WTC11 (cell line): ENCODE data around the gene IGFL1. TPM values are rescaled to one million over a fixed set of nuclear protein-coding genes. Genes with fewer than 3 reads are reported as not detected.

Experiments used
- ARID4B ChIP-seq: sonication (generic); formaldehyde crosslinking; IDR thresholded peaks from 2 replicates; pipeline ENCODE4 v1.8.0; 2023; ENCODE audit warnings: missing genetic modification reagents, mild to moderate bottlenecking, borderline replicate concordance
- CBFB ChIP-seq: sonication (generic); formaldehyde crosslinking; IDR thresholded peaks from 2 replicates; pipeline ENCODE4 v1.8.1; 2022; ENCODE audit warnings: mild to moderate bottlenecking, low read depth, missing genetic modification reagents
- ETV6 ChIP-seq: sonication (generic); formaldehyde crosslinking; IDR thresholded peaks from 2 replicates; pipeline ENCODE4 v1.8.1; 2022; ENCODE audit warnings: mild to moderate bottlenecking, missing genetic modification reagents
- TP53 ChIP-seq: sonication (generic); formaldehyde crosslinking; IDR thresholded peaks from 2 replicates; pipeline ENCODE4 v1.8.1; 2023; ENCODE audit warnings: mild to moderate bottlenecking, missing genetic modification reagents
- ZNF416 ChIP-seq: fragments of 250-450 bp; sonication (Bioruptor Pico); IDR thresholded peaks from 2 replicates; pipeline ENCODE4 v1.9.0; 2021; ENCODE audit warnings: mild to moderate bottlenecking, inconsistent platforms
- ZNF425 ChIP-seq: fragments of 250-450 bp; sonication (Bioruptor Pico); conservative IDR thresholded peaks from 2 replicates; pipeline ENCODE4 v1.9.0; 2021; ENCODE audit warnings: mild to moderate bottlenecking
- total RNA-seq: library from RNA; stranded (reverse); gene quantifications from 3 replicates; pipeline ENCODE4 v1.2.3, GENCODE V29; 2021

The IGFL1 gene
- total RNA-seq, 1 experiment from 2014 or later, result not detected

GRCh38 chr19:46279177-46279576, 49.6 kb downstream of the IGFL1 start (continued):
- no peak for TF ChIP-seq ARID4B (CRISPR knock-in tag)
- TF ChIP-seq ZNF425, result no peak
- no peak for TF ChIP-seq ETV6 (CRISPR knock-in tag)
- TF ChIP-seq CBFB (CRISPR knock-in tag), result no peak
- TF ChIP-seq TP53 (CRISPR knock-in tag), result no peak
- no peak for TF ChIP-seq ZNF416 (CRISPR knock-in tag)

Other genes with a start within 250 kb of the IGFL1 start
- 25.2 to 33.7 TPM (median 26.6 TPM) in 3 replicates for gene CCDC61, start 234.3 kb upstream of the IGFL1 start, total RNA-seq
- not detected in 3 replicates for gene PGLYRP1, start 206.7 kb upstream of the IGFL1 start, total RNA-seq
- 0.20 to 0.37 TPM (median 0.34 TPM) in 3 replicates for gene IGFL4, start 188.7 kb upstream of the IGFL1 start, total RNA-seq
- gene IGFL3, start 105.1 kb upstream of the IGFL1 start, total RNA-seq, result not detected in 3 replicates
- not detected in 3 replicates for gene IGFL2, start 81.5 kb upstream of the IGFL1 start, total RNA-seq
- gene HIF3A, start 67.3 kb downstream of the IGFL1 start, total RNA-seq, result 31.8 to 58.2 TPM (median 48.7 TPM) in 3 replicates
- 98.9 to 107 TPM (median 103 TPM) in 3 replicates for gene PPP5C, start 117.3 kb downstream of the IGFL1 start, total RNA-seq
- gene CCDC8, start 183.8 kb downstream of the IGFL1 start, total RNA-seq, result 25.2 to 27.2 TPM (median 25.7 TPM) in 3 replicates
- 1.2 to 2.0 TPM (median 2.0 TPM) in 3 replicates for gene PNMA8C, start 199.2 kb downstream of the IGFL1 start, total RNA-seq
- gene PNMA8A, start 241.8 kb downstream of the IGFL1 start, total RNA-seq, result 24.8 to 30.5 TPM (median 25.4 TPM) in 3 replicates